Rectal smooth muscle tissue (tissue), 1 donor: ENCODE results near the gene OLFML2A.
"Not testable (repeated sequence)": the region's sequence is repeated elsewhere in the genome, so short reads cannot be mapped to it uniquely, and the experiment has no call there.

Source experiments
- H3K27ac ChIP-seq: one replicate; pipeline ENCODE4 v1.7.0; 2013; ENCODE audit warnings: low read depth, low read length, inconsistent platforms
- H3K27me3 ChIP-seq: one replicate; pipeline ENCODE4 v1.7.0; 2013; ENCODE audit warnings: low read length; ENCODE audit not compliant: control insufficient read depth, insufficient read depth
- H3K36me3 ChIP-seq: one replicate; pipeline ENCODE4 v1.7.0; 2013; ENCODE audit warnings: low read length; ENCODE audit not compliant: control insufficient read depth, insufficient read depth
- H3K4me1 ChIP-seq: one replicate; pipeline ENCODE4 v1.7.0; 2013; ENCODE audit warnings: low read length; ENCODE audit not compliant: control insufficient read depth, insufficient read depth
- H3K4me3 ChIP-seq: one replicate; pipeline ENCODE4 v1.7.0; 2013; ENCODE audit warnings: low read length
- H3K9ac ChIP-seq: one replicate; pipeline ENCODE4 v1.7.0; 2013; ENCODE audit warnings: low read length

Gene OLFML2A

DNA sequence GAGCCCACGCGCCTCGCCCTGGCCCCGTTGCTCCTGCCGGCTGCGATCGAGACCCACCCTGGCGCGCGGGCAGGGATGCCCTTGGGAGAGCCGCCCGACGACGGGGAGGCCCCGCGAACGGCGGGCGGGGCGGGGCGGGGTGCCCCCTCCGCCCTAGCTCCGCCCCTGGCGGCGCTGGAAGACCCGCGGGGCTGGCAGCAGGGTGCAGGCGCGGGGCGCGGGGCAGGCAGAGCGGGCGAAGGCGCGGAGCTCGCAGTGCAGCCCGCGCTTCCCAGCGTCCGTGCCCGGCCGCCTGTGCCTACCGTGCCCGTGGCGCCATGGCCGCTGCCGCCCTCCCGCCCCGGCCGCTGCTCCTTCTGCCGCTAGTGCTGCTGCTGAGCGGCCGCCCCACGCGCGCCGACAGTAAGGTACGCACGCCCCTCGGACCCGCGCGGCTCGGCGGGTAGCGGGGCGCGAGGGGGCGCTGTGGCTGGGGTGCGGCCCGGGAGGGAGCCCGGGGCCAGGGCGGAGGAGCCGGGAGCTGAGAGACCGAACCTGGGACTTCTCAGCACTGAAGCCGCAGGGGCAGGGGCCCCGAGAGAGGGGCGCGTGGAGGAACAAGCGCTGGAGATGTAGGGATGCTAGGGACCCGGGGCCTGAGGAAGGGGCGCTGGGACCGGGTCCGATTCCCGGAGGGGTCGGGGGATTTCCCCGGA lies at the start of gene OLFML2A:
TSS of gene OLFML2A (plus strand) at position 180 of the 695 bp plus-strand sequence. CDS start at position 318, 138 bp downstream.
- peak within 1 kb of the TSS; percentile 70 for H3K4me3 ChIP-seq
- H3K4me1 ChIP-seq: peaks cover 18% of the 10 kb centered on the region
- peaks cover 3% of the 10 kb centered on the region for H3K27me3 ChIP-seq
- peak within 1 kb of the TSS; percentile 80 for H3K27ac ChIP-seq
- H3K36me3 ChIP-seq: no peaks in the 10 kb centered on the region
- H3K9ac ChIP-seq: peak within 1 kb of the TSS; percentile 52

DNA sequence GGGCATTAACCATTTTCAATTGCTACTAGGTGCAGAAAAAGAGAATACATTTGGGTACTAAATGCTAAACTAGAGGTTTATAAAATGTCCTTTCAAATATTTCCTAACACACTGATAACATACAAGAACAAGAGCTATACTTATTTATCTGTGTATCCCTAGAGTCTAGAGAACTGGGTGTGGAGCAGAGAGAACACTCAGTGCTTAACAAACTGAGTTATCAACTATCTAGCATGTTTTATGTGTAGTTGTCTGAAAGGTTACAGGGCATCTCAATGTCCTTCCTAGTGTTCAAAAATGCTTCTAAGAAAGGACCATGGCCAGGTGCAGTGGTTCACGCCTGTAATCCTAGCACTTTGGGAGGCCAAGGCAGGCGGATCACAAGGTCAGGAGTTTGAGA lies 46.2 kb upstream of the OLFML2A start:
- H3K27ac ChIP-seq: no peak overlapping the region

DNA sequence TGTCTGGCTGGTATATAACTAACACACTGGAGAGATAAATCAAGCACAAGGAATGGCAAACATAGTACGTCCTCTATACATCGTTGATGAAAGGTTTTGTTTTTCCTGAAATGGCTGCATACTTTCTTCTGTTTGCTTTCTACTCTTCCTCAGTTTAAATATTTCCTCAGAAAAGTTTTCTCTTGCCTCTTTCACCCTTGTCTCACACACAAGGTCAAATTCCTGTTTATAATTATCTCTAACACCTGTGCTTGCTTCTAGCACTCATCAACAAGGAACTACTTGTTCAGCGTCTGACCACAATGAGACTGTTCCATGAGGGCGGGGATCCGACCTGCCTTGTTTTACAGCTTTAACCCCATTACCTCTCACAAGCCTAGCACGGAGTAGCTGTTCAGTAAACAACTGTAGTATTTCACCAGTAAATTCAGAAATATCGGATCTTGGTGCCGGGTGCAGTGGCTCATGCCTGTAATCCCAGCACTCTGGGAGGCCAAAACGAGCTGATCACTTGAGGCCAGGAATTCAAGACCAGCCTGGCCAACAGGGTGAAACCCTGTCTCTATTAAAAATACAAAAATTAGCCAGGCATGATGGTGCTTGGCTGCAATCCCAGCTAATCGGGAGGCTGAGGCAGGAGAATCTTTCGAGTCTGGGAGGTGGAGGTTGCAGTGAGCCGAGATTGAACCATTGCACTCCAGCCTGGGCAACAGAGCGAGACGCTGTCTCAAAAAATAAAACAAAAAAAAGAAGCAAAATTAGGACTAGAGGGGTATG lies 42.8 kb upstream of the OLFML2A start:
- Histone ChIP-seq H3K9ac (no peak overlapping the region), H3K27me3 (no peaks in the 10 kb centered on the region), H3K36me3 (no peaks in the 10 kb centered on the region), H3K4me3 (no peak overlapping the region), H3K4me1 (no peaks in the 10 kb centered on the region), H3K27ac (no peak overlapping the region)

More for the DNA sequence above, 46.2 kb upstream of the OLFML2A start:
- Histone ChIP-seq H3K36me3 (no peaks in the 10 kb centered on the region), H3K9ac (no peak overlapping the region), H3K4me3 (no peak overlapping the region), H3K27me3 (no peaks in the 10 kb centered on the region), H3K4me1 (no peaks in the 10 kb centered on the region)

DNA sequence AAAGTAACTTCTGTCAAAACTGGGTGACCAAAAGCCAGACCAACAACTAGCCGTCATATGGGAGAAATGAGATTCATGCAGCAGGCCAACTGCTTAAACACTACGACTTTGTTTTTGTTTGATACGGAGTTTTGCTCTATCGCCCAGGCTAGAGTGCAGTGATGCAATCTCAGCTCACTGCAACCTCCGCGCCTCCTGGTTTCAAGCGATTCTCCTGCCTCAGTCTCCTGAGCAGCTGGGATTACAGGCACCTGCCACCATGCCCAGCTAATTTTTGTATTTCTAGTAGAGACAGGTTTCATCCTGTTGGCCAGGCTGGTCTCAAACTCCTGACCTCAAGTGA lies 42.2 kb upstream of the OLFML2A start:
- H3K27me3 ChIP-seq, H3K27ac ChIP-seq, H3K4me1 ChIP-seq, H3K9ac ChIP-seq, H3K36me3 ChIP-seq, H3K4me3 ChIP-seq: not testable (repeated sequence)

DNA sequence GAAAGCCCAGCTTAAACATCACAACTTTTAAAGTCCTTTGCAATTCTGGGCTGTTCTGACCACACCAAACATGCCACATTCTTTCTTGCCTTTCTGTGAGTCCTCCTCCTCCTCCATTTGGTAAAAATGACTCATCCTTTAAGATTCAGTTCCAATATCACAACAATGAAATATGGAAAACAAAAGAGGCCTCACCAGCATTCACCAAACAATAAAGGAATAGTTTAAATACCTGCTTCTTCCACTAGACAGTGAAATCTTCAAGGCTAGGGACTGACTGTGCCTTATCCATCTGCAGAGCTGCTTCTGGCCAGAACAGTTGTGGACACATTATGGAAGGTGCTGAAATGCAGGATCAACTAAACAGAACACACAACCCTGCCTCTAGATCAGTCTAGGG lies 41.8 kb upstream of the OLFML2A start:
- H3K9ac ChIP-seq: no peak overlapping the region
- H3K27ac ChIP-seq: no peak overlapping the region
- no peaks in the 10 kb centered on the region for H3K4me1 ChIP-seq
- H3K27me3 ChIP-seq: no peaks in the 10 kb centered on the region
- no peaks in the 10 kb centered on the region for H3K36me3 ChIP-seq
- H3K4me3 ChIP-seq: no peak overlapping the region

DNA sequence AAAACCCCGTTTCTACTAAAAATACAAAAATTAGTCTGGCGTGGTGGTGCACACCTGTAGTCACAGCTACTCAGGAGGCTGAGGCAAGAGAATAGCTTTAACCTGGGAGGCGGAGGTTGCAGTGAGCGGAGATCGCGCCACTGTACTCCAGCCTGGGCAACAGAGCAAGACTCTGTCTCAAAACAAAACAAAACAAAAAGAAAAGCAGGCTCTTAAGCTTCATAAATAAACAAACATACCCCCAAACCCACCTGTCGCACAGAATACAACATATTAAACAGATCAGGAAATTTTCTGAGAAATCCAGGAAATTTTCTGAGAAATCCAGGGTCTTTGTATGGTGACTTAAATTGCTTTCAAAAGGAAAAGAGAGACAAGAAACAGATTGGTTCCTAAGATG lies 38.9 kb upstream of the OLFML2A start:
- H3K9ac ChIP-seq, H3K27me3 ChIP-seq, H3K4me3 ChIP-seq, H3K27ac ChIP-seq, H3K36me3 ChIP-seq, H3K4me1 ChIP-seq: not testable (repeated sequence)

DNA sequence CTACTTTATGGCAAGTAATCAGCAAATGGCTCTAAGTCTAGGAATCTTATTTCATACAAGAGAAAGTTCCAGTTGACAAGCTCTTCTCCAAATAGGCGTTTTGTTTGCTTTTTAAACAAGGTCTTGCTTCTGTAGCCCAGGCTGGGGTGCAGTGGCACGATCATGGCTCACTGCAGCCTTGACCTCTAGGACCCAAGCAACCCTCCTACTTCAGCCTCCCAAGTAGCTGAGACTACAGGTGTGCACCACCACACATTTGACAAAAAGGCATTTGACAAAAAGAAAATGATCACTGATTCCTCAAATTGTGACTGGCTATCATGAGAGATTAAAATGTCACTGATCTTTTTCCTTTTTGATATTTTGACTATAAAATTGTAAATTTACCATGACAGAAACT lies 37.6 kb upstream of the OLFML2A start:
- H3K4me1 ChIP-seq: no peaks in the 10 kb centered on the region
- H3K9ac ChIP-seq: no peak overlapping the region
- no peaks in the 10 kb centered on the region for H3K36me3 ChIP-seq

DNA sequence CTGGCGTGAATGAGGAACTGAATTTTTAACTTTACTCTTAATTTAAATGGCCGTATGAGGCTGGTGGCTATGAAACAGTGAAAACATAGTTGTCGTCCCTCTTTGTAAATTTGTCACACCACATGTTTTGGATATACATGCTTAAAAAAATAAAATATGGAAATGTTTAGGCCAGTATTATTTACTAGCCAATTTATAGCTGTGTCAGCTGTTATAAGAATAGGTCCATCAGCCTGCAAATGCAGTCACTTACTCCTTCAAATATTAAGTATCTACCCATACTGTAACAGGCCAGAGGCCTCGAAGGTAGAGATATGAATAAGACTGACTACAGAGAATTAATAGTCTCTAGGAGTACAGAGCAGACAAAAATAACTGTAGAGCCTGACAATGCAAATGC lies 35.8 kb upstream of the OLFML2A start:
- Histone ChIP-seq H3K27me3 (no peaks in the 10 kb centered on the region), H3K4me1 (no peaks in the 10 kb centered on the region), H3K27ac (no peak overlapping the region), H3K36me3 (no peaks in the 10 kb centered on the region), H3K9ac (no peak overlapping the region), H3K4me3 (no peak overlapping the region)

More for the DNA sequence above, 37.6 kb upstream of the OLFML2A start:
- Histone ChIP-seq H3K27me3 (no peaks in the 10 kb centered on the region), H3K4me3 (no peak overlapping the region), H3K27ac (no peak overlapping the region)

DNA sequence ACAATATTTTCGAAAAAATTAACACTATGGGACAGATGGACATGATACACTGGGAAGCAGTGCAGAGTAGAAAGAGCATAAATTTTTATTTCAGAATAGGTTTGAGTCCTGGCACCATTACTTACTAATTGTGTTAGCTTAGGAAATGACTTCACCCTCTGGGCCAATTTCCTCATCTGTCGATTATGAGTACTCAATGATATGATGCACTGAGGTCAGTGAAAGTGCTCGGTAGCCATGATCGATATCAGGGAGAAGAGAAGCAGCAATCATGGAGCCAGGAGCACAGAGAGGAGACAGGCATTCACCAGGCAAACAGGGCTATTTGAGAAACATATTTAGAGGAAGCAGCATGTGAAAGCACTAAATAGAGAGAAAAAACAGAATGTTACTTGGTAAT lies 35.3 kb upstream of the OLFML2A start:
- Histone ChIP-seq H3K27me3 (no peaks in the 10 kb centered on the region), H3K9ac (no peak overlapping the region), H3K36me3 (no peaks in the 10 kb centered on the region), H3K4me1 (no peaks in the 10 kb centered on the region), H3K27ac (no peak overlapping the region), H3K4me3 (no peak overlapping the region)

DNA sequence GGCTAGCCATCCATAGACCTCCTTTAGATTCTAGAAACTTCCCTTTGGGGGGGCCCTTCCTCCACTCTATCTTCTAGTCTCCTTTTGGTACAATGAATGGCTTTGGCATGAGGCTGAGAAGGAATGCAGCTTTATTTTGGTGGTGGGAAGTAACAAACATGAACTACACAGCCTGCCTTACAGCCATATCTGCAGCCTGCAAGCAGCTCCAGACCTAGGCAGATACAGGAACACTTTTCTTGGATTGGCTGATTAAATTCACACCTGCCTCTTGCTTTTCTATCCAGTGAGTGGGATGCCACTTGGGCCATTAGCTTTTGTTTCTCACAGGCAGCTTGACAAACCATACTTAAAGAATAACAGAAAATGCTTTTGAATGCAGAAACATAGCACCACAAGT lies 34.0 kb upstream of the OLFML2A start:
- H3K36me3 ChIP-seq: no peaks in the 10 kb centered on the region
- no peaks in the 10 kb centered on the region for H3K27me3 ChIP-seq
- H3K27ac ChIP-seq: no peak overlapping the region
- H3K4me3 ChIP-seq: no peak overlapping the region
- H3K4me1 ChIP-seq: no peaks in the 10 kb centered on the region
- H3K9ac ChIP-seq: no peak overlapping the region

DNA sequence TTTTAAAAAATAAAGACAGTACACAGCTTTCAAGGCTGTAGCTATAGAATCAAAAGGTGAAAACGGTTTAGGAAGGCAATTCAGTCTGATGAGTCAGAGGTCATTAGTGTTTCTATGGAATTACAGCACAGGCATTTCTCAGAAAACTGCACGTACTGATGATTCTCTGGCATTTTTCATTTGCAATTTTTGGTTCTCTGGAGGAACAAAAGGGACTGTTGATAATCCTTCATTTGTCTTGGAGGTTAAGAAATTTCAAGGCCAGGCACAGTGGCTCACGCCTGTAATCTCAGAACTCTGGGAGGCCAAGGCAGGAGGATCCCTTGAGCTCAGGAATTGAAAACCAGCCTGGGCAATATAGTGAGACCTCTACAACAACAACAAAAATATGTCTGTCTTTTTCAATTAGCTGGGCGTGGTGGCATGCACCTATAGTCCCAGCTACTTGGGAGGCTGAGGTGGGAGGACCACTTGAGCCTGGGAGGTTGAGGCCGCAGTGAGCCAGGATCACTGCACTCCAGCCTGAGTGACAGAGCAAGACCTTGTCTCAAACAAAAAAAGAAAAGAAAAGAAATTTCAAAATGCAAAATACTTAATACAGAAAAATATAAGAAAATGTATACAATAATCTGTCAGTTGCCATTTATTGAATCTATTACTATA lies 33.1 kb upstream of the OLFML2A start:
- H3K27ac ChIP-seq: no peak overlapping the region

DNA sequence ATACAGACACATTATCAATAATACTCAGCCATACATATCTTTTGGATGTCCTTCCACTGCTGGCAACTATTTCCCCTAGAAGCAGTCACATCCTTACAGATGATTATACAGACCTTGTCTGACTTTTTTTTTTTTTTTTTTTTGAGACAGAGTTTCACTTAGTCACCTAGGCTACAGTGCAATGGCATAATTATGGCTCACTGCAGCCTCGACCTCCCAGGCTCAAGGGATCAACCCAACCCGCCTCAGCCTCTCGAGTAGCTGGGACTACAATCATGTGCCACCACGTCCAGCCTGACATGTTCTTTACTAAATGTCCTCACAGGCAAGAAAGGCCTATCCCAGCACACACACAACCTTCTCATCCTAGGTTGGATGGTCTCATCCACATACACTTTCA lies 29.9 kb upstream of the OLFML2A start:
- Histone ChIP-seq H3K27me3 (no peaks in the 10 kb centered on the region), H3K36me3 (no peaks in the 10 kb centered on the region), H3K4me3 (no peak overlapping the region), H3K4me1 (no peaks in the 10 kb centered on the region), H3K27ac (no peak overlapping the region), H3K9ac (no peak overlapping the region)

More for the DNA sequence above, 33.1 kb upstream of the OLFML2A start:
- H3K4me3 ChIP-seq: no peak overlapping the region
- H3K9ac ChIP-seq: no peak overlapping the region
- no peaks in the 10 kb centered on the region for H3K36me3 ChIP-seq
- H3K4me1 ChIP-seq: no peaks in the 10 kb centered on the region
- no peaks in the 10 kb centered on the region for H3K27me3 ChIP-seq
